Measurements from ENCODE around the gene CDH19.

The CDH19 gene

GRCh38 chr18:66562279-66562678, 41.6 kb downstream of the CDH19 start:
- H3K27me3 ChIP-seq (ENCODE audit: control insufficient read depth, low read length), result no peaks in the 10 kb centered on the region
- H3K4me3 ChIP-seq (ENCODE audit: low read length), result no peak overlapping the region
- H3K4me2 ChIP-seq (ENCODE audit: low read length), result no peak overlapping the region
- no peaks in the 10 kb centered on the region for H3K79me2 ChIP-seq (ENCODE audit: control insufficient read depth, low read length)
- no peak overlapping the region for H3K27ac ChIP-seq (ENCODE audit: low read depth, low read length)
- H3K9me3 ChIP-seq (ENCODE audit: control insufficient read depth, insufficient read depth, low read length), result no peaks in the 10 kb centered on the region
- H3K36me3 ChIP-seq (ENCODE audit: control insufficient read depth, low read length), result no peaks in the 10 kb centered on the region
- H4K20me1 ChIP-seq (ENCODE audit: control insufficient read depth, insufficient read depth, low read depth, low read length), result no peaks in the 10 kb centered on the region
- no peaks in the 10 kb centered on the region for H3K4me1 ChIP-seq (ENCODE audit: control insufficient read depth, low read length)
- H3F3A ChIP-seq (ENCODE audit: control insufficient read depth, insufficient read depth), result no peaks in the 10 kb centered on the region
- H3K9me2 ChIP-seq (replicated peaks; ENCODE audit: control insufficient read depth, low read length), result no peaks in the 10 kb centered on the region
- TF ChIP-seq EZH2phosphoT487 (IDR thresholded peaks at IDR 0.05; ENCODE audit: borderline replicate concordance, low read length), result no peak
- TF ChIP-seq, protein P1, sequence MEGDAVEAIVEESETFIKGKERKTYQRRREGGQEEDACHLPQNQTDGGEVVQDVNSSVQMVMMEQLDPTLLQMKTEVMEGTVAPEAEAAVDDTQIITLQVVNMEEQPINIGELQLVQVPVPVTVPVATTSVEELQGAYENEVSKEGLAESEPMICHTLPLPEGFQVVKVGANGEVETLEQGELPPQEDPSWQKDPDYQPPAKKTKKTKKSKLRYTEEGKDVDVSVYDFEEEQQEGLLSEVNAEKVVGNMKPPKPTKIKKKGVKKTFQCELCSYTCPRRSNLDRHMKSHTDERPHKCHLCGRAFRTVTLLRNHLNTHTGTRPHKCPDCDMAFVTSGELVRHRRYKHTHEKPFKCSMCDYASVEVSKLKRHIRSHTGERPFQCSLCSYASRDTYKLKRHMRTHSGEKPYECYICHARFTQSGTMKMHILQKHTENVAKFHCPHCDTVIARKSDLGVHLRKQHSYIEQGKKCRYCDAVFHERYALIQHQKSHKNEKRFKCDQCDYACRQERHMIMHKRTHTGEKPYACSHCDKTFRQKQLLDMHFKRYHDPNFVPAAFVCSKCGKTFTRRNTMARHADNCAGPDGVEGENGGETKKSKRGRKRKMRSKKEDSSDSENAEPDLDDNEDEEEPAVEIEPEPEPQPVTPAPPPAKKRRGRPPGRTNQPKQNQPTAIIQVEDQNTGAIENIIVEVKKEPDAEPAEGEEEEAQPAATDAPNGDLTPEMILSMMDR (IDR thresholded peaks at IDR 0.05; ENCODE audit: low read depth, low read length, poor library complexity, severe bottlenecking), result no peak

DNA sequence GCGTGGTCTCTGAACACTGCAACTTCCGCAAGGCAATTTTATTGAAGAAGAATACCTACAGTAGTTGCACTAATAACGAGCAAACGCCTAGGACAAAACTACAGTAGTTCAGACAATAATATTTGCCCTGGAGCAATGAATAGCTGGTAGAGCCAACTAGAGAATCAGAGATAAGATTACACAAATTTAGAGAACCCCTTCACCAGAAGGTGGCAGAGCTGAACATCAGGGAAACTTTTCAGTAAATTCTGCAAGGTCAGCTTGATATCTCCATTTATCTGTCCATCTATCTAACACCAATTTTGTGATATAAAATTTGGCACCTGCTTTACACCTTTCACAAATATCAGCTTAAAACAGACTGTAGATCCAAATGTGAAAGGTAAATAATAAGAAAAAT, 43.8 kb downstream of the CDH19 start:
- Histone ChIP-seq H3K36me3 (ENCODE audit: control insufficient read depth, low read length) (no peaks in the 10 kb centered on the region), H3K27me3 (ENCODE audit: control insufficient read depth, low read length) (no peaks in the 10 kb centered on the region), H3K79me2 (ENCODE audit: control insufficient read depth, low read length) (no peaks in the 10 kb centered on the region), H3K4me2 (ENCODE audit: low read length) (no peak overlapping the region), H3K9me3 (ENCODE audit: control insufficient read depth, insufficient read depth, low read length) (no peaks in the 10 kb centered on the region), H3K4me1 (ENCODE audit: control insufficient read depth, low read length) (no peaks in the 10 kb centered on the region), H3K9me2 (replicated peaks; ENCODE audit: control insufficient read depth, low read length) (no peaks in the 10 kb centered on the region), H3K4me3 (ENCODE audit: low read length) (no peak overlapping the region), H3K27ac (ENCODE audit: low read depth, low read length) (no peak overlapping the region), H3F3A (ENCODE audit: control insufficient read depth, insufficient read depth) (no peaks in the 10 kb centered on the region), H4K20me1 (ENCODE audit: control insufficient read depth, insufficient read depth, low read depth, low read length) (no peaks in the 10 kb centered on the region)
- TF ChIP-seq, protein P1 (IDR thresholded peaks at IDR 0.05; ENCODE audit: low read depth, low read length, poor library complexity, severe bottlenecking), result peak; percentile 45
- no peak for TF ChIP-seq EZH2phosphoT487 (IDR thresholded peaks at IDR 0.05; ENCODE audit: borderline replicate concordance, low read length)

GRCh38 chr18:66558773-66559172, 45.1 kb downstream of the CDH19 start:
- Histone ChIP-seq H3F3A (ENCODE audit: control insufficient read depth, insufficient read depth) (no peaks in the 10 kb centered on the region), H3K4me2 (ENCODE audit: low read length) (no peak overlapping the region), H3K4me3 (ENCODE audit: low read length) (no peak overlapping the region), H3K36me3 (ENCODE audit: control insufficient read depth, low read length) (no peaks in the 10 kb centered on the region), H3K79me2 (ENCODE audit: control insufficient read depth, low read length) (no peaks in the 10 kb centered on the region), H3K9me3 (ENCODE audit: control insufficient read depth, insufficient read depth, low read length) (no peaks in the 10 kb centered on the region), H3K27me3 (ENCODE audit: control insufficient read depth, low read length) (no peaks in the 10 kb centered on the region), H3K9me2 (replicated peaks; ENCODE audit: control insufficient read depth, low read length) (no peaks in the 10 kb centered on the region), H4K20me1 (ENCODE audit: control insufficient read depth, insufficient read depth, low read depth, low read length) (no peaks in the 10 kb centered on the region), H3K4me1 (ENCODE audit: control insufficient read depth, low read length) (no peaks in the 10 kb centered on the region), H3K27ac (ENCODE audit: low read depth, low read length) (no peak overlapping the region)
- TF ChIP-seq EZH2phosphoT487 (IDR thresholded peaks at IDR 0.05; ENCODE audit: borderline replicate concordance, low read length), result no peak
- TF ChIP-seq, protein P1 (IDR thresholded peaks at IDR 0.05; ENCODE audit: low read depth, low read length, poor library complexity, severe bottlenecking), result no peak

GRCh38 chr18:66557091-66557490, 46.8 kb downstream of the CDH19 start:
- Histone ChIP-seq H3K36me3 (ENCODE audit: control insufficient read depth, low read length) (no peaks in the 10 kb centered on the region), H3K27ac (ENCODE audit: low read depth, low read length) (no peak overlapping the region), H3F3A (ENCODE audit: control insufficient read depth, insufficient read depth) (no peaks in the 10 kb centered on the region), H3K9me2 (replicated peaks; ENCODE audit: control insufficient read depth, low read length) (no peaks in the 10 kb centered on the region), H3K4me3 (ENCODE audit: low read length) (no peak overlapping the region), H3K4me1 (ENCODE audit: control insufficient read depth, low read length) (no peaks in the 10 kb centered on the region), H3K27me3 (ENCODE audit: control insufficient read depth, low read length) (no peaks in the 10 kb centered on the region), H4K20me1 (ENCODE audit: control insufficient read depth, insufficient read depth, low read depth, low read length) (no peaks in the 10 kb centered on the region), H3K9me3 (ENCODE audit: control insufficient read depth, insufficient read depth, low read length) (no peaks in the 10 kb centered on the region), H3K4me2 (ENCODE audit: low read length) (no peak overlapping the region), H3K79me2 (ENCODE audit: control insufficient read depth, low read length) (no peaks in the 10 kb centered on the region)
- no peak for TF ChIP-seq EZH2phosphoT487 (IDR thresholded peaks at IDR 0.05; ENCODE audit: borderline replicate concordance, low read length)
